Coronary artery (tissue), 2 donors: Measurements from ENCODE around the gene RNF43.

Experiments
- DNase-seq: peaks from one replicate; pipeline ENCODE4 v3.0.0-alpha.2; 2017; ENCODE audit warnings: low spot score
- H3K27ac ChIP-seq, 2 donors: fragments of 200-600 bp; sonication (generic); one replicate each; pipeline ENCODE4 v1.5.1; 2016 to 2019
- H3K4me3 ChIP-seq: fragments of 200-600 bp; sonication (generic); 2 replicates; pipeline ENCODE4 v1.5.1; 2016; ENCODE audit warnings: mild to moderate bottlenecking, moderate library complexity
- TF ChIP-seq, protein P1 (sequence below): fragments of 200-600 bp; sonication (generic); IDR thresholded peaks from one replicate; pipeline ENCODE4 v1.5.1; 2019; ENCODE audit warnings: antibody characterized with exemption

The RNF43 gene

DNA sequence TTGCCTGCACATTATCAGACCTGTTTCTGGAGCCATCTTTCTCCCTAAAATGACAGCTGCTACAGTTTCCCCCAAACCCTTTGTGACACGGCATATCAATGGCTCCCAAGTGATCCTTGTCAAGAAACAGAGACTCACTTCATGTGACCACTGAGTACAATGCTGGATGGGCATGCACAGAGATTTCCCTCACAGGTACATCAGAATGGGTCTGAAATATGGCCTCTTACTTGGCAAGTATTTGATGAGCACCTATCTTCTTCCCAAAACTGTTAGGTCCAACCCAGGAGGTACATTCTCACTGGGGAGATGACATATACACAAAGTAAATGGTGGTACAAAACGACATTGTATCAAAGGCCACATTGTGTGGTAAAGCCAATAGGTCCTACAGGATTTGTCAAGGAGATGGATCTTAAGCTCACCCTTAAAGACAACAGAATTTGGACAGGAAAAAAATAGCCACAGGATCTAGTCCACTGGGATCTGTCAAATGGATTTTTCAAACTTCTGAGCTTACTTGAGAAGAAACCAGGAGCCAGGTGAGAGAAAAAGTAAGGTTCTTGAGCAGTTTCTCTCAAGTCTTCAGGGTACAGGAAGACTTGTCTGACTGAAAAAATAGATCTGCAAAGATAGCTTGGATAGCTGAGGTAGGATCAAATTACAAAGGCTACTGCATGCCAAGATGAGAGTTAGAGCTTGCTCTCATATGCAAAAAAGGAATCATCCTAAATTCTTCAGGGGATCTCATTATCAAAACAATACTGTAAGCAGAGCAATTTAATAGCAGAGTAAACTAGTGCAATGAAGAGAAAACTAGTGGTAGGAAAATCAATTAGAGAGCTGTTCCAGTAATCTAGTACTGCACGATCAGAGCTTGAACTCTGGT lies 28.8 kb downstream of the RNF43 start:
- TF ChIP-seq, protein P1, sequence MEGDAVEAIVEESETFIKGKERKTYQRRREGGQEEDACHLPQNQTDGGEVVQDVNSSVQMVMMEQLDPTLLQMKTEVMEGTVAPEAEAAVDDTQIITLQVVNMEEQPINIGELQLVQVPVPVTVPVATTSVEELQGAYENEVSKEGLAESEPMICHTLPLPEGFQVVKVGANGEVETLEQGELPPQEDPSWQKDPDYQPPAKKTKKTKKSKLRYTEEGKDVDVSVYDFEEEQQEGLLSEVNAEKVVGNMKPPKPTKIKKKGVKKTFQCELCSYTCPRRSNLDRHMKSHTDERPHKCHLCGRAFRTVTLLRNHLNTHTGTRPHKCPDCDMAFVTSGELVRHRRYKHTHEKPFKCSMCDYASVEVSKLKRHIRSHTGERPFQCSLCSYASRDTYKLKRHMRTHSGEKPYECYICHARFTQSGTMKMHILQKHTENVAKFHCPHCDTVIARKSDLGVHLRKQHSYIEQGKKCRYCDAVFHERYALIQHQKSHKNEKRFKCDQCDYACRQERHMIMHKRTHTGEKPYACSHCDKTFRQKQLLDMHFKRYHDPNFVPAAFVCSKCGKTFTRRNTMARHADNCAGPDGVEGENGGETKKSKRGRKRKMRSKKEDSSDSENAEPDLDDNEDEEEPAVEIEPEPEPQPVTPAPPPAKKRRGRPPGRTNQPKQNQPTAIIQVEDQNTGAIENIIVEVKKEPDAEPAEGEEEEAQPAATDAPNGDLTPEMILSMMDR: no peak
- no peak for DNase-seq
- Histone ChIP-seq H3K27ac (no peak overlapping the region), H3K4me3 (no peak overlapping the region)

DNA sequence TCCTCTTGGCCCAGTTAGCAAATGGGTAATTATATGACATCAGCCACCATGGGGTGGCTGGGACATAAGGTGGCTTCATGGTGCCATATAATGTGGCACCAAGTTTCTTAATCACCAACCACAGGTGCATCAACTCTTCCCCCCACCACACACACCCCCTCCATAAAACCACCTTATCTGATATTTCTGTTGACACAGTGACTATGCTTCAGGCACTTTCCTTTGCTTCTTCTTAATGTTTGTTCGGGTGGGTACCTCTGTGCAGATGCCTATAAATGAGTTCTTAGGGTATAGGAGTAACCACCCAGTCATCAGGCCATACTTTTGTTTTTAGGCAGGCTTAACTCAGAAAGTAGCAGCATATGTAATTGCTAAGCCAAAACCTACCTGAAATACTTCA lies 29.5 kb downstream of the RNF43 start:
- Histone ChIP-seq H3K4me3 (no peak overlapping the region), H3K27ac (no peak overlapping the region)
- TF ChIP-seq, protein P1: no peak
- no peak for DNase-seq

DNA sequence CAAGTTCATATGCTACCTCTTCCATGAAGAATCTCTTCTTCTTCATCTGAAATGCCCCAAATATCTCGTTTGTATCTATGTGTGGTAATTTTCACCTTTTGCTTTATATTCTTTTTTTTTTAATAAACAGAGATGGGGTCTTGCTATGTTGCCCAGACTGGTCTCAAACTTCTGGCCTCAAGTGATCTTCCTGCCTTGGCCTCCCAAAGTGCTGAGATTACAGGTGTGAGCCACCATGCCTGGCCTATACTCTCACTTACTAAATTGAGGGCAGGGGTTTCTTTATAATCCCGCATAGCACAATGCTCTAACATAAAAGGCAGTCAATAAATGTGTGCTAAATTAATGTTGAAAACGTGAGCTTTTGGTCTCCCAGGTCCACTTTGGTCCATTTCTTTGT lies 30.6 kb downstream of the RNF43 start:
- no peak overlapping the region for H3K27ac ChIP-seq
- no peak overlapping the region for H3K4me3 ChIP-seq
- no peak for DNase-seq
- TF ChIP-seq, protein P1: no peak

DNA sequence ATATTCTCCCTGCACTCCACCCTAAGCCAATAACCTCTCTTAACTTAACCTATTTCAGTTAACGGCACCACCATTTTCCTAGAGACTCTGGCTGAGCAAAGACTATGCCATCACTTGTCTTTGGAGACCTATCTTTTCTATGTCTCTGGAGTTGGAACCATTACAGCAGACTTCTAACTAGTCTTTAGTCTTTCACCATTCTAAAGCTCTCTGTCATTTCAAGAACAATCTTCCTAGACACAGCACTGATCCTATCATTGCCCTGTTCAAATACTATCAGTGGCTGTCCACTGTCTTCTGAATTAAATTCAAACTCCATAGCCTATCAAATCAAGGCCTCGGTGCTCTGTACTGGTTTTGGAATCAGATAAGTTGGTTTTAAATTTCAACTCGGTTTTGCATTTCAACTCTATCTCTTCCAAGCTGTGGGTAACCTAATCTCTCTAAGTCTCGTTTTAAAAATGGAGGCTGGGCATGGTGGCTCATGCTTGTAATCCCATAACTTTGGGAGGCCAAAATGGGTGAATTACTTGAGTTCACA lies 31.9 kb downstream of the RNF43 start:
- no peak overlapping the region for H3K27ac ChIP-seq
- TF ChIP-seq, protein P1: no peak

DNA sequence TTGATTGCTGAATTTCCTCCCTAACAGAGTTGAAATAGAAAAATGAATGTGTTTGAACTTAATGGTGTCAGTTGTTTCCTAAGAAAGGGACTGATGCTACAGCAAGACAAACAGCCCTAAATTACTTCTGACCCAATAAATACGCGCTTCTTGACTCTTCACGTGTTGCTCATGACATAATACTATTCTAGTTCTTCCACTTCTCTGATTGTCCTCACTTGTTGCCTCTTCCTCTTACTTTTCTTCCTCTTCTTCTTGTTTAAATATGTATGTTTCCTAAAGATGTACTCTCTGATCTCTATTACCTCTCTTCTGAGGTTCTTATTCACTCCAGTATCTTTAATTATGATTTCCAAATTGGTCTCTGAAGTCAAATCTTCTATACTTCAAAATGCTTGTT lies 32.4 kb downstream of the RNF43 start:
- H3K27ac ChIP-seq: no peak overlapping the region
- DNase-seq: no peak

More for the DNA sequence above, 31.9 kb downstream of the RNF43 start:
- DNase-seq: no peak
- no peak overlapping the region for H3K4me3 ChIP-seq

DNA sequence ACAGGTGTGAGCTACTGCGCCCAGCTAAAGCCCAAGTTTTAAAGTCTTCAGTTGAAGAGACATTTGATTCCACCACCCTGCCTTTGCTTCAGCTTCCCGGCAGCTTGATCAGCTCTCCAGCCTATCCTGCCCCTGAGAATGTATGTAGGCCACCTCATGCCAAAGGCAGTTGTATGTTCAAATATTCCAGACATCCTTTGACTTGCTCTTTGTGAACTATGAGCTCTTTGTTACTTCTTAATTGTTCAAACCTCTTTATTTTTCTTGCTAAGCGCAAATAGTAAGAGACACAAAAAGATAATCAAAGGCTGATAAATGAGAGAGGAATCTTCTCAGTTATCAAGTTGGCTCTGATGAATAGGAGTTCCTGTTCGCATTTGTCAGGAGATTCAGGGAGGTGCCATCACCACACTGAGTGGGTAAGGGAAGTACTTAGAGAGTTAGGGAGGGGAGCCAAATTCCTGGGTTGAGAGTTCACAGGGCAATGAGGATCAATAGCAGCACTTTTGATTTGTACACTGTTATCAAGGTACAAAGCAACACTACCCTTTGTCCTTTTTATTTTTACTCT lies 33.4 kb downstream of the RNF43 start:
- no peak for DNase-seq
- Histone ChIP-seq H3K27ac (no peak overlapping the region), H3K4me3 (no peak overlapping the region)
- TF ChIP-seq, protein P1: no peak

More for the DNA sequence above, 32.4 kb downstream of the RNF43 start:
- no peak overlapping the region for H3K4me3 ChIP-seq
- TF ChIP-seq, protein P1: no peak
